Neural cell (in vitro differentiated cells): Measurements from ENCODE around the gene SLCO3A1. TPM values are rescaled to one million over a fixed set of nuclear protein-coding genes. Genes with fewer than 3 reads are reported as not detected.

Source experiments
- H2AFZ ChIP-seq: fragments of 200-600, 300-800 bp; sonication (generic), shearing (Covaris generic); 2 replicates; pipeline ENCODE4 v1.6.0; 2014; ENCODE audit warnings: low read depth, mild to moderate bottlenecking, antibody characterized with exemption, low read length, moderate library complexity
- H3F3A ChIP-seq: fragments of 200-600 bp; shearing (Covaris generic); 2 replicates; pipeline ENCODE4 v1.6.1; 2016; ENCODE audit warnings: mild to moderate bottlenecking, moderate library complexity, mixed read lengths, antibody characterized with exemption, low read length; ENCODE audit not compliant: insufficient read depth, poor library complexity, severe bottlenecking
- H3K27ac ChIP-seq: fragments of 200-600, 300-800 bp; sonication (generic), shearing (Covaris generic); 2 replicates; pipeline ENCODE4 v1.5.1; 2014; ENCODE audit warnings: mild to moderate bottlenecking, low read length, moderate library complexity
- H3K27me3 ChIP-seq: fragments of 300-800, 200-600 bp; sonication (generic), shearing (Covaris generic); 2 replicates; pipeline ENCODE4 v1.6.0; 2014; ENCODE audit warnings: mild to moderate bottlenecking, low read depth, low read length, moderate library complexity; ENCODE audit not compliant: insufficient read depth
- H3K36me3 ChIP-seq: fragments of 300-800, 200-600 bp; sonication (generic), shearing (Covaris generic); 2 replicates; pipeline ENCODE4 v1.5.1; 2014; ENCODE audit warnings: mild to moderate bottlenecking, antibody characterized with exemption, low read length, moderate library complexity; ENCODE audit not compliant: insufficient read depth
- H3K4me2 ChIP-seq: fragments of 300-800, 200-600 bp; sonication (generic), shearing (Covaris generic); 2 replicates; pipeline ENCODE4 v1.6.0; 2014; ENCODE audit warnings: mild to moderate bottlenecking, low read length
- H3K4me3 ChIP-seq: fragments of 300-800, 200-600 bp; sonication (generic), shearing (Covaris generic); 2 replicates; pipeline ENCODE4 v1.5.1; 2014; ENCODE audit warnings: mild to moderate bottlenecking, low read length, moderate library complexity
- H3K79me2 ChIP-seq: fragments of 200-600 bp; shearing (Covaris generic); replicated peaks from 2 replicates; pipeline ENCODE4 v1.6.0; 2014; ENCODE audit warnings: mild to moderate bottlenecking, low read length, moderate library complexity; ENCODE audit not compliant: insufficient read depth
- H3K9ac ChIP-seq: fragments of 300-800, 200-600 bp; sonication (generic), shearing (Covaris generic); 2 replicates; pipeline ENCODE4 v1.6.1; 2016; ENCODE audit warnings: mild to moderate bottlenecking, low read length, mixed read lengths
- H3K9me2 ChIP-seq: fragments of 200-600 bp; shearing (Covaris generic); 2 replicates; pipeline ENCODE4 v1.6.1; 2016; ENCODE audit warnings: mild to moderate bottlenecking, low read length, mixed read lengths; ENCODE audit not compliant: insufficient read depth
- H3K9me3 ChIP-seq: fragments of 200-600, 300-800 bp; sonication (generic), shearing (Covaris generic); 2 replicates; pipeline ENCODE4 v1.6.1; 2016; ENCODE audit warnings: mild to moderate bottlenecking, mixed run types, low read length, moderate library complexity, mixed read lengths
- H4K20me1 ChIP-seq: fragments of 200-600 bp; shearing (Covaris generic); 2 replicates; pipeline ENCODE4 v1.6.1; 2016; ENCODE audit warnings: mild to moderate bottlenecking, mixed run types; ENCODE audit not compliant: insufficient read depth
- EP300 ChIP-seq: fragments of 450-650 bp; conservative IDR thresholded peaks from 2 replicates; pipeline ENCODE4 v1.6.1; 2014; ENCODE audit warnings: antibody characterized with exemption, mild to moderate bottlenecking, moderate library complexity; ENCODE audit not compliant: poor library complexity, severe bottlenecking
- EZH2 ChIP-seq: fragments of 200-600, 300-800 bp; shearing (Covaris generic), sonication (generic); IDR thresholded peaks from 2 replicates; pipeline ENCODE4 v1.6.1; 2014; ENCODE audit warnings: antibody characterized with exemption, low read length, borderline replicate concordance, mild to moderate bottlenecking; ENCODE audit not compliant: insufficient read depth, poor library complexity, severe bottlenecking
- MXI1 ChIP-seq: fragments of 450-650 bp; conservative IDR thresholded peaks from 2 replicates; pipeline ENCODE4 v1.6.1; 2014; ENCODE audit warnings: antibody characterized with exemption, mild to moderate bottlenecking; ENCODE audit not compliant: poor library complexity, severe bottlenecking
- POLR2AphosphoS5 ChIP-seq: IDR thresholded peaks from 2 replicates; pipeline ENCODE4 v1.6.1; 2012
- RAD21 ChIP-seq: fragments of 450-650 bp; conservative IDR thresholded peaks from 2 replicates; pipeline ENCODE4 v1.6.1; 2014; ENCODE audit warnings: antibody characterized with exemption, mild to moderate bottlenecking, moderate library complexity
- SMC3 ChIP-seq: fragments of 450-650 bp; conservative IDR thresholded peaks from 2 replicates; pipeline ENCODE4 v1.6.1; 2014; ENCODE audit warnings: antibody characterized with exemption, mild to moderate bottlenecking, moderate library complexity; ENCODE audit not compliant: poor library complexity
- TAF1 ChIP-seq: IDR thresholded peaks from 2 replicates; pipeline ENCODE4 v1.6.1; 2012; ENCODE audit warnings: low read depth
- polyA plus RNA-seq: library from polyadenylated mRNA; depleted of rRNA; stranded (reverse); fragments of >200 nt; gene quantifications from 2 replicates; pipeline ENCODE4 v1.2.3, GENCODE V29; 2014
- TF ChIP-seq, protein P1 (sequence below): IDR thresholded peaks from 2 replicates; pipeline ENCODE4 v1.6.1; 2012; ENCODE audit warnings: borderline replicate concordance
- TF ChIP-seq, protein P2 (sequence below): fragments of 450-650 bp; IDR thresholded peaks from 2 replicates; pipeline ENCODE4 v1.5.1; 2014; ENCODE audit warnings: antibody characterized with exemption, mild to moderate bottlenecking, moderate library complexity; ENCODE audit not compliant: poor library complexity, severe bottlenecking

Gene SLCO3A1
- polyA plus RNA-seq, 1 donor from 2014 or later, result 14.2 TPM

DNA sequence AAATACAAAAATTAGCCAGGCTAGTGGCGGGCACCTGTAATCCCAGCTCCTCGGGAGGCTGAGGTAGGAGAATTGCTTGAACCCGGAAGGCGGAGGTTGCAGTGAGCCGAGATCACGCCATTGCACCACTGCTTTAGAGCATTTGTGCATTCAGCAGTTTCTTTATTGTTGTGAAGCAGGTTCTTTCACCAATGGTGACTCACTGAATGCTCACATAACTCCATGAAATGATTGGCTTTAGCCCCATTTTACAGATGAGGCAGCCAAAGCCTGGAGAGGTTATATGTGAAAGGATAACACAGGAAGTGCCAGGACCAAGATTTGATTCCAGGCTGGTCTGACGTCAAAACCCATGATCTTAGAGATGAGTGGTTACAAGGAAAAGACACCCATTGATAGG lies 195.2 kb downstream of the SLCO3A1 start:
- H3K4me2 ChIP-seq, result no peak overlapping the region
- no peaks in the 10 kb centered on the region for H3K9me2 ChIP-seq
- H3F3A ChIP-seq, result no peaks in the 10 kb centered on the region
- H3K4me3 ChIP-seq, result no peak overlapping the region
- H3K27me3 ChIP-seq, result no peaks in the 10 kb centered on the region
- H3K27ac ChIP-seq, result no peak overlapping the region
- H3K79me2 ChIP-seq, result peaks cover 7% of the 10 kb centered on the region
- H3K36me3 ChIP-seq, result no peaks in the 10 kb centered on the region
- no peak overlapping the region for H3K9ac ChIP-seq
- no peaks in the 10 kb centered on the region for H3K9me3 ChIP-seq
- no peak overlapping the region for H2AFZ ChIP-seq
- no peaks in the 10 kb centered on the region for H4K20me1 ChIP-seq
- TF ChIP-seq SMC3, result no peak
- no peak for TF ChIP-seq EP300
- no peak for TF ChIP-seq RAD21
- no peak for TF ChIP-seq POLR2AphosphoS5
- TF ChIP-seq, protein P1, sequence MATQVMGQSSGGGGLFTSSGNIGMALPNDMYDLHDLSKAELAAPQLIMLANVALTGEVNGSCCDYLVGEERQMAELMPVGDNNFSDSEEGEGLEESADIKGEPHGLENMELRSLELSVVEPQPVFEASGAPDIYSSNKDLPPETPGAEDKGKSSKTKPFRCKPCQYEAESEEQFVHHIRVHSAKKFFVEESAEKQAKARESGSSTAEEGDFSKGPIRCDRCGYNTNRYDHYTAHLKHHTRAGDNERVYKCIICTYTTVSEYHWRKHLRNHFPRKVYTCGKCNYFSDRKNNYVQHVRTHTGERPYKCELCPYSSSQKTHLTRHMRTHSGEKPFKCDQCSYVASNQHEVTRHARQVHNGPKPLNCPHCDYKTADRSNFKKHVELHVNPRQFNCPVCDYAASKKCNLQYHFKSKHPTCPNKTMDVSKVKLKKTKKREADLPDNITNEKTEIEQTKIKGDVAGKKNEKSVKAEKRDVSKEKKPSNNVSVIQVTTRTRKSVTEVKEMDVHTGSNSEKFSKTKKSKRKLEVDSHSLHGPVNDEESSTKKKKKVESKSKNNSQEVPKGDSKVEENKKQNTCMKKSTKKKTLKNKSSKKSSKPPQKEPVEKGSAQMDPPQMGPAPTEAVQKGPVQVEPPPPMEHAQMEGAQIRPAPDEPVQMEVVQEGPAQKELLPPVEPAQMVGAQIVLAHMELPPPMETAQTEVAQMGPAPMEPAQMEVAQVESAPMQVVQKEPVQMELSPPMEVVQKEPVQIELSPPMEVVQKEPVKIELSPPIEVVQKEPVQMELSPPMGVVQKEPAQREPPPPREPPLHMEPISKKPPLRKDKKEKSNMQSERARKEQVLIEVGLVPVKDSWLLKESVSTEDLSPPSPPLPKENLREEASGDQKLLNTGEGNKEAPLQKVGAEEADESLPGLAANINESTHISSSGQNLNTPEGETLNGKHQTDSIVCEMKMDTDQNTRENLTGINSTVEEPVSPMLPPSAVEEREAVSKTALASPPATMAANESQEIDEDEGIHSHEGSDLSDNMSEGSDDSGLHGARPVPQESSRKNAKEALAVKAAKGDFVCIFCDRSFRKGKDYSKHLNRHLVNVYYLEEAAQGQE, result no peak
- TF ChIP-seq, protein P2, sequence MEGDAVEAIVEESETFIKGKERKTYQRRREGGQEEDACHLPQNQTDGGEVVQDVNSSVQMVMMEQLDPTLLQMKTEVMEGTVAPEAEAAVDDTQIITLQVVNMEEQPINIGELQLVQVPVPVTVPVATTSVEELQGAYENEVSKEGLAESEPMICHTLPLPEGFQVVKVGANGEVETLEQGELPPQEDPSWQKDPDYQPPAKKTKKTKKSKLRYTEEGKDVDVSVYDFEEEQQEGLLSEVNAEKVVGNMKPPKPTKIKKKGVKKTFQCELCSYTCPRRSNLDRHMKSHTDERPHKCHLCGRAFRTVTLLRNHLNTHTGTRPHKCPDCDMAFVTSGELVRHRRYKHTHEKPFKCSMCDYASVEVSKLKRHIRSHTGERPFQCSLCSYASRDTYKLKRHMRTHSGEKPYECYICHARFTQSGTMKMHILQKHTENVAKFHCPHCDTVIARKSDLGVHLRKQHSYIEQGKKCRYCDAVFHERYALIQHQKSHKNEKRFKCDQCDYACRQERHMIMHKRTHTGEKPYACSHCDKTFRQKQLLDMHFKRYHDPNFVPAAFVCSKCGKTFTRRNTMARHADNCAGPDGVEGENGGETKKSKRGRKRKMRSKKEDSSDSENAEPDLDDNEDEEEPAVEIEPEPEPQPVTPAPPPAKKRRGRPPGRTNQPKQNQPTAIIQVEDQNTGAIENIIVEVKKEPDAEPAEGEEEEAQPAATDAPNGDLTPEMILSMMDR, result no peak

DNA sequence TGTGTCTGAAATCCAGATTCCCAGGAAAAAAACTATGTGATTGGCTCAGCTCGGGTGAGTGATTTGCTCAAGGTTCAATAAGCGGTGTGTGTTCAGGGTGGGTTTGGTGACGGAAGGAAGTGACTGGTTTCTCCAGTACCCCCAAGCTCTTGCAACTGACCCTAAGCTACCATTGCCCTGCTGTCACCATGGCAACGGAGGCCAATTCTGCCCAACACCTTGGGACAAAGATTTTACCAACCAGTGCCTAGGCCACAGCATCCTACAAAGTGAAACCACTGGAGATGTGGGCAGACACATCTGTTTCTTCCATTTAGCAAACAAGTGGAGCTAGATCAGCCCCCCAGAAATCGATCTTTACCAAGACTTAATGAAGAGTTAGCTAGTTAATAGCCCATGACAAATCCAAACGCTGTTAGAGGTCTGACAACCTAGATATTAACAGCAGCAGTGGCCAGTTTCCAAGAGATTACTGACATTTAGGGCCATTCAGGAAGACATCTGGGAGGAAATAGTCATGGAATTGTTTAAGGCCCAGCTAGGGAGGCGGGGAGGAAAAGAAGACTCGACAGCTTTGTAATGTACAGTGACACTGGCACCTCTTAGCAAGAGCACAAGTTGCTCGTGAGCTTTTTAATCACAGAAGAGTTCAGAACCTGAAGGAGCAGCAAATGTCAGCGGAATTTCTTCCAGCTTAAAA lies 195.9 kb downstream of the SLCO3A1 start:
- Histone ChIP-seq H3K79me2 (peaks cover 11% of the 10 kb centered on the region), H3K4me2 (no peak overlapping the region), H3K9ac (no peak overlapping the region), H3K9me3 (no peaks in the 10 kb centered on the region), H2AFZ (no peak overlapping the region), H3K36me3 (no peaks in the 10 kb centered on the region), H3K27ac (no peak overlapping the region), H3K9me2 (no peaks in the 10 kb centered on the region), H3K4me3 (no peak overlapping the region), H4K20me1 (no peaks in the 10 kb centered on the region), H3F3A (no peaks in the 10 kb centered on the region), H3K27me3 (no peaks in the 10 kb centered on the region)
- TF ChIP-seq EP300, result no peak
- TF ChIP-seq, protein P2, result no peak
- TF ChIP-seq POLR2AphosphoS5, result no peak
- TF ChIP-seq MXI1, result no peak
- TF ChIP-seq RAD21, result no peak
- TF ChIP-seq SMC3, result no peak
- TF ChIP-seq, protein P1, result no peak
- TF ChIP-seq TAF1, result no peak
- no peak for TF ChIP-seq EZH2
